WI38 (cell line): Measurements from ENCODE around the gene LPCAT2.

Experiments
- H3K4me3 ChIP-seq: 2 replicates; pipeline ENCODE4 v1.5.1; 2011; ENCODE audit warnings: low read depth, mild to moderate bottlenecking, control low read depth, low read length
- TF ChIP-seq, protein P1 (sequence below): IDR thresholded peaks from 2 replicates; pipeline ENCODE4 v1.5.1; 2012; ENCODE audit warnings: low read depth, mild to moderate bottlenecking, control low read depth, low read length

Gene LPCAT2

DNA sequence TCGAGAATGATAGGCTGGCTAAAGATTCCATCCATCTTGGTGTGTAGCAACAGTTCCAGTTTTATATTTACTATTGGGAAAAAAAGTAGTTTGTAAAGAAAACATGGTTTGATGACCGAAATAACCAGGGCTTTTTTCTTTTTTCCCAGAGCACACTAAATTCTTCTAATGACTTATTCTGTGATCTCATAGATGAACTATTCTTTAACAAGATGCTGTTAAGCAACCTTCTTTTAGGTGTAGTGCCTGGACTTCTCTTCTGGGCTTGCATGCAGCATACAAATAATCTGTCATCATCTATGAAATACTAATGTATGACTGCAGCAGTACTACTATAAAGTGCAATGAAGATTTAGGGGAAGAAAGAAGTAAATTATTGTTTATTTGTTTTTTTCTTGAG is 46.6 kb downstream of the LPCAT2 start:
- H3K4me3 ChIP-seq, result no peak overlapping the region
- TF ChIP-seq, protein P1, sequence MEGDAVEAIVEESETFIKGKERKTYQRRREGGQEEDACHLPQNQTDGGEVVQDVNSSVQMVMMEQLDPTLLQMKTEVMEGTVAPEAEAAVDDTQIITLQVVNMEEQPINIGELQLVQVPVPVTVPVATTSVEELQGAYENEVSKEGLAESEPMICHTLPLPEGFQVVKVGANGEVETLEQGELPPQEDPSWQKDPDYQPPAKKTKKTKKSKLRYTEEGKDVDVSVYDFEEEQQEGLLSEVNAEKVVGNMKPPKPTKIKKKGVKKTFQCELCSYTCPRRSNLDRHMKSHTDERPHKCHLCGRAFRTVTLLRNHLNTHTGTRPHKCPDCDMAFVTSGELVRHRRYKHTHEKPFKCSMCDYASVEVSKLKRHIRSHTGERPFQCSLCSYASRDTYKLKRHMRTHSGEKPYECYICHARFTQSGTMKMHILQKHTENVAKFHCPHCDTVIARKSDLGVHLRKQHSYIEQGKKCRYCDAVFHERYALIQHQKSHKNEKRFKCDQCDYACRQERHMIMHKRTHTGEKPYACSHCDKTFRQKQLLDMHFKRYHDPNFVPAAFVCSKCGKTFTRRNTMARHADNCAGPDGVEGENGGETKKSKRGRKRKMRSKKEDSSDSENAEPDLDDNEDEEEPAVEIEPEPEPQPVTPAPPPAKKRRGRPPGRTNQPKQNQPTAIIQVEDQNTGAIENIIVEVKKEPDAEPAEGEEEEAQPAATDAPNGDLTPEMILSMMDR, result no peak

DNA sequence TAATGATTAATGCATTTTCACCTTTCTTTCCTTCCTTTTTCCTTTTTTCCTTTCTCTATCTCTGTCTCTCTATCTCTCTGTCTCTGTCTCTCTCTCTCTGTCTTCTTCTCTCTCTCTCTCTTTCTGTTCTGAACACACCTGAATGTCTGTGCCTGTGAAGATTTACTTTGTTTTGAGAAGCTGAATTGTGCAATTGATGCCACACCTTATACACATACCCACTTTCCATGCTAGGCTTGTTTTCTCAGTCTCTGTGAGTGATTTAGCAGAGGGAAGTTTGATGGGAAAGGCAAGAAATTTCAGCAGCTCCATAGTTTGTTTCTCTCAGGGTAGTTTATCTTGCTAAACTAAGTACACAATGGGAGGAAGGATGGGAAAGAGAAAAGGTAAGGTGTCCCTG is 48.3 kb downstream of the LPCAT2 start:
- TF ChIP-seq, protein P1, result no peak

DNA sequence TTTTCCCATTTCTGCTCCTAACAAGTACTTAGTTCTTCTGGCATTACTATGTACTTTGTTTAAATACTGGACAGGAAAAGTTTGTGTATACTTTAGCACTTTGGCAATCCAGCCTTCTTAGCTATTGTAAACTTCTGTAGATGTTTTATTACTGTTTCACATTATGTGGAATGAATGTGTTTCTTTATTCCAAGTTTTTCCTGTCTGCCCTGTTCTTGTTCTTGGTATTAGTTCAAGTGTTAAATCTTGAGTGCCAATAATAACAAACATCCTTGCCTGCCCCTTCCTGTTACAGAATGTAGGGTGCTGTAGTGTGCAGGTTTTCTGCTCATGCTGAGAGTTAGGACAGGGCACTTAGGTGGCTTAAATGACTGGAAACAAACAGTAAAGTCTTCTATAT is 50.4 kb downstream of the LPCAT2 start:
- H3K4me3 ChIP-seq, result no peak overlapping the region
- TF ChIP-seq, protein P1, result no peak

More for the DNA sequence above, 48.3 kb downstream of the LPCAT2 start:
- H3K4me3 ChIP-seq, result no peak overlapping the region

DNA sequence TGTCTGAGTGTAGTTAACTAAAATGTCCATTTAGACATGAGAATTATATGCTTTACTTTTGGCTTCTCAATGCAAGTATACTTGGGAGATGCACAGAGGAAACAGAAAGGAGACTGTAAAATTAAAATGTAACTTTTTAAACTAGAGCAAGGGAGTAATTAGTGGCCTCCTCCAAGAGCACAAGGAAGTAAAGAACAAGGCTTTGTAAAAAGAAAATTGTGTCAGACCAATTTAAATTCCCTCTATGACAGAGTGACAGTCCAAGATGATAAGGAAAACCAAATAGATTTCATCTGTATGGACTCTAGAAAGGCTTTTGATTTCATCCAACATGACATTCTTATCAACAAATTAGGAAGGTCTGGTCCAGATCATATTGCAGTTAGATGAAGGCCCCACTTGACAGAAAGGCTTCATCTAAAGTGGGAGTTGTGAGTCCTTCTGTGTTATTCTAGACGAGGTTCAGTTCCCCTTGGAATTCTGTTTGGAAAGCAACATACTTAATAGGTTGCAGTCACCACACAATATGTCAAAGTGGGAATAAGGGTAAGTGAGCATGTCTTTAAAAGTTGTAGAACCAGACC is 51.2 kb downstream of the LPCAT2 start:
- TF ChIP-seq, protein P1, result no peak
- no peak overlapping the region for H3K4me3 ChIP-seq

DNA sequence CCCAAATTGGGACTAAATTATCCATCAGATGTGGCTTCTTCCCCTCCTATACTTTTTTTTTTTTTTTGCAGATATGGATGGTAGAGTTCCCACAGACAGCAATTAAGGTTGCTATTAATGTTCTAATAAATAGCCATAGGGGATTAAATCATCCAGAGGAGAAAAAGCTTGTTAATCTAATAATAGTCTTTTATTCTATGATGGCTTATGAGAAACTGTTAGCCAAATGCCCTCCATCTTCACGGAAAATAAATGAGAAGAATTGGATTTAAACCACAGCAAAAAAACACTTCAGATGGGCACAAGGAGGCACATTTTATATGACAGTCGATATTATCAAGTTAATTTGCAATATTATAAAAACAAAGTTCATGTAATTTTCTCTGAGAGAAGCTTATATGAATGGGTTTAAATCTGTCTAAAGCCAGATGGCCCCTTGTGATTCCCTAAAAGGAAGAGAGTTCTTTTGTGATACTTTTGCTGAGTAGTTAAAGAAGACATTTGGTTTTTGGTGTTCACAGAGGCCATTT is 52.5 kb downstream of the LPCAT2 start:
- TF ChIP-seq, protein P1, result no peak
- no peak overlapping the region for H3K4me3 ChIP-seq

DNA sequence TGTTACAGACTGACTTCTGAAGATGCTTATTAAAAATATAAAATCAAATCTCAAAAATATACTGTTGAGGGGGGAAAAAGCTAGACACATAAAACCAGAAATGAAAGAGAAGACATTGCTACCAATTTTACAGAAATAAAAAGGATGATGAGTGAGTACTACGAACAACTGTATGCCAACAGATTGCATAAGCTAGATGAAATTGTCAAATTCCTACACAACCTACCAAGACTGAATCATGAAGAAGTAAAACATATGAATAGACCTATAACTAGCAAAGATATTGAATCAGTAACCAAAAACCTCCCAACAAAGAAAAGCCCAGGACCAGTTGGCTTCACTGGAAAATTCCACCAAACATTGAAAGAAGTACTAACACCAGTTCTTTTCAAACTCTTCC is 54.1 kb downstream of the LPCAT2 start:
- H3K4me3 ChIP-seq, result no peak overlapping the region
- TF ChIP-seq, protein P1, result no peak

DNA sequence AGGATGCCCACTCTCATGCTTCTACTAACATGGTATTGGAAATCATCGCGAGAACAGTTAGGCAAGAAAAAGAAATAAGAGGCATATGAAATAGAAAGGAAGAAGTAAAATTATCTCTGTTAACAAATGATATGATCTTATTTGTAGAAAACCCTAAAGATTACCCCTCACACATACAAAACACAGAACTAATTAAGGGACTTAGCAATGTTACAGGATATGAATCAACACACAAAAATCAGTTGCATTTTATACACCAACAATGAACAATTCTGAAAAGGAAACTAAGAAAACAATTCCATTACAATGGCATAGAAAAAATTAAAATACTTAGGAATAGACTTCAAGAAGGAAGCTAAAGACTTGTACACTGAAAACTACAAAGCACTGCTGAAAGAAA is 54.9 kb downstream of the LPCAT2 start:
- TF ChIP-seq, protein P1, result no peak
- no peak overlapping the region for H3K4me3 ChIP-seq
